SK-N-SH (cell line): ENCODE results near the gene SH3PXD2A. TPM values are rescaled to one million over a fixed set of nuclear protein-coding genes. Genes with fewer than 3 reads are reported as not detected.

Source experiments
- CTCF ChIA-PET: fragments of 300-600, 350-600 bp; formaldehyde crosslinking; extraction: SDS; loops from one replicate; lab custom pipeline; 2021; lab: Yijun Ruan, JAX
- POLR2A ChIA-PET: fragments of 350-600 bp; sonication (Branson Sonifier 250); formaldehyde crosslinking; extraction: SDS; loops from one replicate; lab custom pipeline; 2020; ENCODE audit warnings: antibody characterized with exemption, inconsistent platforms; lab: Yijun Ruan, JAX
- DNase-seq: peaks from one replicate; pipeline ENCODE4 v3.0.0; 2012
- H2AFZ ChIP-seq: fragments of 200-600 bp; sonication (generic); 2 replicates; pipeline ENCODE4 v1.8.1; 2016; ENCODE audit warnings: antibody characterized with exemption, mild to moderate bottlenecking, low read depth
- H3F3A ChIP-seq: fragments of 200-600 bp; sonication (generic); replicated peaks from 2 replicates; pipeline ENCODE3; 2016; ENCODE audit warnings: antibody characterized with exemption, mild to moderate bottlenecking; ENCODE audit not compliant: insufficient read depth
- H3K27ac ChIP-seq, 2 experiments: fragments of 200-500 bp in 1 of 2; fragments of 200-600 bp in 1 of 2; sonication (Bioruptor generic) in 1 of 2; sonication (generic), shearing (Covaris generic) in 1 of 2; 2 replicates each; pipeline versions ENCODE4 v1.5.1 to v1.6.1; 2014 to 2016; ENCODE audit warnings: low read depth in 2 of 2, inconsistent platforms in 1 of 2, low read length in 1 of 2, mild to moderate bottlenecking in 1 of 2, mixed read lengths in 1 of 2
- H3K27me3 ChIP-seq: fragments of 200-600 bp; sonication (generic), shearing (Covaris generic); 2 replicates; pipeline ENCODE4 v1.6.1; 2016; ENCODE audit warnings: mixed run types; ENCODE audit not compliant: insufficient read depth
- H3K36me3 ChIP-seq, 2 experiments: fragments of 200-500 bp in 1 of 2; fragments of 200-600 bp in 1 of 2; sonication (Bioruptor generic) in 1 of 2; sonication (generic) in 1 of 2; replicated peaks in 1 of 2; 2 replicates each; pipeline versions ENCODE3 to v1.5.1; 2014 to 2016; ENCODE audit warnings: low read length in 1 of 2, mild to moderate bottlenecking in 1 of 2; ENCODE audit not compliant: insufficient read depth in 2 of 2, control insufficient read depth in 1 of 2
- H3K4me1 ChIP-seq, 2 experiments: fragments of 200-500 bp in 1 of 2; fragments of 200-600 bp in 1 of 2; sonication (Bioruptor generic) in 1 of 2; sonication (generic), shearing (Covaris generic) in 1 of 2; 2 replicates each; pipeline versions ENCODE4 v1.5.1 to v1.6.1; 2014 to 2016; ENCODE audit warnings: low read depth in 1 of 2, low read length in 1 of 2, mixed run types in 1 of 2; ENCODE audit not compliant: insufficient read depth in 2 of 2, control insufficient read depth in 1 of 2
- H3K4me2 ChIP-seq: fragments of 200-600 bp; sonication (generic), shearing (Covaris generic); 2 replicates; pipeline ENCODE4 v1.6.1; 2017; ENCODE audit warnings: mixed run types
- H3K4me3 ChIP-seq, 2 experiments: fragments of 200-500 bp in 1 of 2; fragments of 200-600 bp in 1 of 2; sonication (Bioruptor generic) in 1 of 2; sonication (generic), shearing (Covaris generic) in 1 of 2; 2 replicates each; pipeline versions ENCODE4 v1.5.1 to v1.8.1; 2014 to 2016; ENCODE audit warnings: low read depth in 2 of 2, inconsistent platforms in 1 of 2, low read length in 1 of 2, mild to moderate bottlenecking in 1 of 2, mixed read lengths in 1 of 2, moderate library complexity in 1 of 2
- H3K79me2 ChIP-seq: fragments of 200-600 bp; sonication (generic); 2 replicates; pipeline ENCODE4 v1.8.1; 2017; ENCODE audit warnings: mild to moderate bottlenecking; ENCODE audit not compliant: insufficient read depth
- H3K9ac ChIP-seq: fragments of 200-600 bp; sonication (generic); 2 replicates; pipeline ENCODE4 v1.6.1; 2017; ENCODE audit warnings: mixed run types
- H3K9me2 ChIP-seq: fragments of 200-600 bp; sonication (generic); 2 replicates; pipeline ENCODE4 v1.6.1; 2017; ENCODE audit warnings: mixed run types
- H3K9me3 ChIP-seq: fragments of 200-600 bp; sonication (generic); 2 replicates; pipeline ENCODE4 v1.6.1; 2017; ENCODE audit warnings: mixed run types, mild to moderate bottlenecking, moderate library complexity
- H4K20me1 ChIP-seq: fragments of 200-600 bp; sonication (generic); 2 replicates; pipeline ENCODE4 v1.6.1; 2017; ENCODE audit warnings: mild to moderate bottlenecking, mixed run types; ENCODE audit not compliant: insufficient read depth
- CHD2 ChIP-seq: fragments of 150-350 bp; IDR thresholded peaks from 2 replicates; pipeline ENCODE4 v1.6.1; 2018; ENCODE audit warnings: low read length; ENCODE audit not compliant: partially characterized antibody
- CTCF ChIP-seq: fragments of 200-600 bp; sonication (generic); IDR thresholded peaks from 2 replicates; pipeline ENCODE4 v1.6.1; 2017; ENCODE audit warnings: antibody characterized with exemption, mild to moderate bottlenecking, moderate library complexity
- EP300 ChIP-seq, 2 experiments: IDR thresholded peaks; 2 replicates each; pipeline versions ENCODE4 v1.4.0 to v1.6.1; 2012; ENCODE audit warnings: borderline replicate concordance in 1 of 2, low read depth in 1 of 2, low read length in 1 of 2
- FOXJ3 ChIP-seq: sonication (generic); formaldehyde crosslinking; IDR thresholded peaks from 2 replicates; pipeline ENCODE4 v1.5.1; 2020; ENCODE audit warnings: mild to moderate bottlenecking, missing genetic modification reagents
- GABPA ChIP-seq: IDR thresholded peaks from 2 replicates; pipeline ENCODE4 v1.4.0; 2012; ENCODE audit warnings: low read depth, mild to moderate bottlenecking
- GATA2 ChIP-seq: sonication (generic); formaldehyde crosslinking; IDR thresholded peaks from 2 replicates; pipeline ENCODE4 v1.5.0; 2020; ENCODE audit warnings: mild to moderate bottlenecking, missing genetic modification reagents
- IRF3 ChIP-seq: fragments of 150-350 bp; IDR thresholded peaks from 2 replicates; pipeline ENCODE4 v1.6.1; 2016; ENCODE audit warnings: mild to moderate bottlenecking, low read depth, low read length
- JUND ChIP-seq: IDR thresholded peaks from 2 replicates; pipeline ENCODE4 v1.4.0; 2012
- PBX3 ChIP-seq: IDR thresholded peaks from 2 replicates; pipeline ENCODE4; 2012
- POLR2AphosphoS5 ChIP-seq: IDR thresholded peaks from 2 replicates; pipeline ENCODE4 v1.6.1; 2012; ENCODE audit warnings: low read depth, low read length
- REST ChIP-seq: IDR thresholded peaks from 2 replicates; pipeline ENCODE4 v1.6.1; 2012; ENCODE audit warnings: mild to moderate bottlenecking, low read depth, low read length, moderate library complexity
- RFX5 ChIP-seq: IDR thresholded peaks from 2 replicates; pipeline ENCODE4 v1.6.1; 2012; ENCODE audit warnings: mild to moderate bottlenecking, improper control_type of control experiment, low read length
- RXRA ChIP-seq: IDR thresholded peaks from 2 replicates; pipeline ENCODE4 v1.4.0; 2012; ENCODE audit warnings: low read depth, mild to moderate bottlenecking, borderline replicate concordance
- SIN3A ChIP-seq: IDR thresholded peaks from 2 replicates; pipeline ENCODE4 v1.6.1; 2012; ENCODE audit warnings: low read depth, mild to moderate bottlenecking, low read length, moderate library complexity, borderline replicate concordance
- TAF1 ChIP-seq: IDR thresholded peaks from 2 replicates; pipeline ENCODE4 v1.6.1; 2012; ENCODE audit warnings: low read depth, mild to moderate bottlenecking, low read length, moderate library complexity, borderline replicate concordance
- TCF12 ChIP-seq: IDR thresholded peaks from 2 replicates; pipeline ENCODE4 v1.4.0; 2012
- USF2 ChIP-seq: fragments of 150-350 bp; IDR thresholded peaks from 2 replicates; pipeline ENCODE4 v1.6.1; 2017; ENCODE audit warnings: antibody characterized with exemption, low read length, low read depth, borderline replicate concordance
- WGBS: methylation state at CpG from one replicate; pipeline ENCODE4 v1.1.6; 2017; ENCODE audit warnings: low lambda C conversion rate; 5-methylcytosine and 5-hydroxymethylcytosine counted together
- polyA plus RNA-seq, 3 experiments: library from polyadenylated mRNA; depleted of rRNA; stranded (reverse); fragments of >200 nt; gene quantifications; 2 replicates each; pipeline ENCODE4 v1.2.3, GENCODE V29; 2012

Gene SH3PXD2A
- polyA plus RNA-seq, 1 of the 3 experiments (the other 2 are of a cell fraction): 2.5 TPM

GRCh38 chr10:103643381-103643780 lies 212.0 kb downstream of the SH3PXD2A start:
- H3K9me3 ChIP-seq: no peaks in the 10 kb centered on the region
- H3K79me2 ChIP-seq: no peaks in the 10 kb centered on the region
- no peaks in the 10 kb centered on the region for H3K9me2 ChIP-seq
- no peaks in the 10 kb centered on the region for H3K27me3 ChIP-seq
- 92% methylated on average over 7 of the region's 7 CpGs for WGBS
- no peak overlapping the region for H3K9ac ChIP-seq
- DNase-seq: no peak
- POLR2A ChIA-PET: no interaction called here
- H2AFZ ChIP-seq: no peak overlapping the region
- no peak overlapping the region for H3K27ac ChIP-seq
- TF ChIP-seq EP300 (IDR thresholded peaks at IDR 0.05; ENCODE audit: borderline replicate concordance in 1 of 2, low read depth in 1 of 2, low read length in 1 of 2) (no peak), RXRA (no peak), FOXJ3 (no peak), USF2 (no peak), RFX5 (no peak), POLR2AphosphoS5 (no peak), REST (no peak), GABPA (no peak), CTCF (no peak), GATA2 (no peak), JUND (no peak), CHD2 (no peak), SIN3A (no peak), PBX3 (no peak), IRF3 (no peak), TCF12 (no peak), TAF1 (no peak)
- no peaks in the 10 kb centered on the region for H3K36me3 ChIP-seq
- H3K4me1 ChIP-seq: peaks cover 6 to 20% of the 10 kb centered on the region in 2 experiments; a peak in 2 of 4 replicates
- CTCF ChIA-PET: interaction anchor here (1.0 to 1.3 kb wide), 3 partner anchors 20 to 567 kb away, joined by 3 read pairs; no protein-coding TSS in a partner anchor
- no peak overlapping the region for H3K4me2 ChIP-seq
- no peak overlapping the region for H3K4me3 ChIP-seq
- H3F3A ChIP-seq: peaks cover 13% of the 10 kb centered on the region
- H4K20me1 ChIP-seq: no peaks in the 10 kb centered on the region
